ENCODE results near the gene ATP6V0B. TPM values are rescaled to one million over a fixed set of nuclear protein-coding genes. Genes with fewer than 3 reads are reported as not detected.

The ATP6V0B gene
- total and polyA plus RNA-seq, 10 of the 15 experiments (the other 5 are each of a cell fraction or from before 2014, with no cell fraction given), result 65.3 to 250 (median 144) TPM

DNA sequence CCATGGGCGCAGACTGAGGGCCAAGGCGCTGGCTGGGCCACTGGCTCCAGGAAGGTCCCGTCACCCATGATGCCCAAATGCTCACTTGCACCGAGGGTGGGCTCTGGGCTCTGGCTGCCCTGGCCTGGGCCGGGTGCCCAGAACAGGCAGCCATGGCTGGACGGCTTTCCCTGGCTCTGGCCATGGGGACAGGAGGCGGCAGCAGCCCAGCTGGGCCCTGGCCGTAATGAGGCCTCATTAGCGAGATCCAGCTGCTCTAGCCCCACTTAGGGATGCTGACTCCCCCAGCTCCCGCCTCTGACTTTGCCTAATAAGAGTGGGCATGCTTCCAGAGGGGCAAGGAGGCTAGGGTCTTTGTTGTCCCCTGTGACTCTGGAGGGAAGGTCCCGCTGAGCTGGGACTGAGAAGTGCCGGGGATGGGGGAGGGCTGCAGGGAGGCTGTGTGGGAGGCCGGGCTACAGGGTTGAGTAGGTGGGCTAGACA, 44.7 kb downstream of the ATP6V0B start:
- no peak overlapping the region for H3K4me3 ChIP-seq
- FAIRE-seq (no peak), DNase-seq (ENCODE audit: low read depth, low spot score) (no peak), ATAC-seq (no peak)
- SMC1A ChIA-PET (ENCODE audit: uncharacterized antibody, unreplicated experiment), result no interaction called here
- intact Hi-C loops (cut with micrococcal nuclease; ENCODE audit: unreplicated experiment) (no loop called here), in situ Hi-C loops (cut with MboI) (no loop called here)
- TF ChIP-seq KDM1A (IDR thresholded peaks at IDR 0.05; ENCODE audit: borderline replicate concordance), result no peak
- TF ChIP-seq BMI1 (IDR thresholded peaks at IDR 0.05; ENCODE audit: borderline replicate concordance), result no peak
- no peak for TF ChIP-seq TBL1XR1 (IDR thresholded peaks at IDR 0.05; ENCODE audit: low read depth, low read length)
- TF ChIP-seq GABPA (IDR thresholded peaks at IDR 0.05; ENCODE audit: low read depth), result no peak
- TF ChIP-seq, protein P1, sequence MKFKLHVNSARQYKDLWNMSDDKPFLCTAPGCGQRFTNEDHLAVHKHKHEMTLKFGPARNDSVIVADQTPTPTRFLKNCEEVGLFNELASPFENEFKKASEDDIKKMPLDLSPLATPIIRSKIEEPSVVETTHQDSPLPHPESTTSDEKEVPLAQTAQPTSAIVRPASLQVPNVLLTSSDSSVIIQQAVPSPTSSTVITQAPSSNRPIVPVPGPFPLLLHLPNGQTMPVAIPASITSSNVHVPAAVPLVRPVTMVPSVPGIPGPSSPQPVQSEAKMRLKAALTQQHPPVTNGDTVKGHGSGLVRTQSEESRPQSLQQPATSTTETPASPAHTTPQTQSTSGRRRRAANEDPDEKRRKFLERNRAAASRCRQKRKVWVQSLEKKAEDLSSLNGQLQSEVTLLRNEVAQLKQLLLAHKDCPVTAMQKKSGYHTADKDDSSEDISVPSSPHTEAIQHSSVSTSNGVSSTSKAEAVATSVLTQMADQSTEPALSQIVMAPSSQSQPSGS (IDR thresholded peaks at IDR 0.05; ENCODE audit: low read length), result no peak
- TF ChIP-seq POLR2AphosphoS5 (IDR thresholded peaks at IDR 0.05; ENCODE audit: low read length), result no peak
- TF ChIP-seq, protein P2, sequence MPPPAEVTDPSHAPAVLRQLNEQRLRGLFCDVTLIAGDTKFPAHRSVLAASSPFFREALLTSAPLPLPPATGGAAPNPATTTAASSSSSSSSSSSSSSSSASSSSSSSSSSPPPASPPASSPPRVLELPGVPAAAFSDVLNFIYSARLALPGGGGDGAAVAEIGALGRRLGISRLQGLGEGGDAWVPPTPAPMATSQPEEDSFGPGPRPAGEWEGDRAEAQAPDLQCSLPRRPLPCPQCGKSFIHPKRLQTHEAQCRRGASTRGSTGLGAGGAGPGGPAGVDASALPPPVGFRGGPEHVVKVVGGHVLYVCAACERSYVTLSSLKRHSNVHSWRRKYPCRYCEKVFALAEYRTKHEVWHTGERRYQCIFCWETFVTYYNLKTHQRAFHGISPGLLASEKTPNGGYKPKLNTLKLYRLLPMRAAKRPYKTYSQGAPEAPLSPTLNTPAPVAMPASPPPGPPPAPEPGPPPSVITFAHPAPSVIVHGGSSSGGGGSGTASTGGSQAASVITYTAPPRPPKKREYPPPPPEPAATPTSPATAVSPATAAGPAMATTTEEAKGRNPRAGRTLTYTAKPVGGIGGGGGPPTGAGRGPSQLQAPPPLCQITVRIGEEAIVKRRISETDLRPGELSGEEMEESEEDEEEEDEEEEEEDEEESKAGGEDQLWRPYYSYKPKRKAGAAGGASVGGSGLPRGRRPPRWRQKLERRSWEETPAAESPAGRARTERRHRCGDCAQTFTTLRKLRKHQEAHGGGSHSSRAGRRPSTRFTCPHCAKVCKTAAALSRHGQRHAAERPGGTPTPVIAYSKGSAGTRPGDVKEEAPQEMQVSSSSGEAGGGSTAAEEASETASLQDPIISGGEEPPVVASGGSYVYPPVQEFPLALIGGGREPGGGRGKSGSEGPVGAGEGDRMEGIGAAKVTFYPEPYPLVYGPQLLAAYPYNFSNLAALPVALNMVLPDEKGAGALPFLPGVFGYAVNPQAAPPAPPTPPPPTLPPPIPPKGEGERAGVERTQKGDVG (CRISPR knock-in tag; IDR thresholded peaks at IDR 0.05), result no peak
- no peak for TF ChIP-seq MEF2B (IDR thresholded peaks at IDR 0.05; ENCODE audit: partially characterized antibody, poor library complexity, severe bottlenecking)
- 71% methylated on average over 12 of the region's 13 CpGs for WGBS (ENCODE audit: insufficient coverage, insufficient replicate concordance, low lambda C conversion rate, missing lambda C conversion rate)
- H3K4me1 ChIP-seq (ENCODE audit: control insufficient read depth, insufficient read depth, low read length), result no peaks in the 10 kb centered on the region
- no peaks in the 10 kb centered on the region for H3K79me2 ChIP-seq (ENCODE audit: control insufficient read depth, insufficient read depth, low read length)
- CTCF ChIA-PET, result interaction anchor here (1.8 kb wide), 1 partner anchor 14 kb away, joined by 7 read pairs; no protein-coding TSS in a partner anchor
- no peak overlapping the region for H3K9ac ChIP-seq (ENCODE audit: control insufficient read depth, insufficient read depth, low read length)
- H3K9me3 ChIP-seq (replicated peaks; ENCODE audit: control insufficient read depth, insufficient read depth, low read length), result no peaks in the 10 kb centered on the region
- no peak overlapping the region for H2AFZ ChIP-seq (ENCODE audit: control insufficient read depth, low read depth, low read length)
- POLR2A ChIA-PET, result no interaction called here
- no peaks in the 10 kb centered on the region for H3K36me3 ChIP-seq (ENCODE audit: control insufficient read depth in 2 of 2, insufficient read depth in 2 of 2, low read length in 1 of 2)
- RAD21 ChIA-PET (ENCODE audit: unreplicated experiment), result no interaction called here
- H3K27me3 ChIP-seq (replicated peaks in 1 of 2; ENCODE audit: control insufficient read depth in 2 of 2, insufficient read depth in 2 of 2, low read length in 1 of 2), result no peaks in the 10 kb centered on the region
- BruUV-seq (replicated peaks), result no TSS peak
- no peak overlapping the region for H3K4me2 ChIP-seq (ENCODE audit: control insufficient read depth, insufficient read depth)
- no peaks in the 10 kb centered on the region for H4K20me1 ChIP-seq (ENCODE audit: control insufficient read depth, insufficient read depth)
- H3K27ac ChIP-seq (ENCODE audit: control insufficient read depth, insufficient read depth), result no peak overlapping the region

Measured in GM12878 (cell line).